ENCODE results near the gene ITK. TPM values are rescaled to one million over a fixed set of nuclear protein-coding genes. Genes with fewer than 3 reads are reported as not detected.

Gene ITK
- total RNA-seq, 1 experiment from 2014 or later: not detected

- DNase-seq (ENCODE audit: low read depth): no peak
These were observed 99.1 kb downstream of the ITK start for GRCh38 chr5:157279605-157280239.

GRCh38 chr5:157280927-157281326 lies 100.3 kb downstream of the ITK start:
- peak; percentile 36 for DNase-seq (ENCODE audit: low read depth)

- no peak for DNase-seq (ENCODE audit: low read depth)
These were observed 101.5 kb downstream of the ITK start for GRCh38 chr5:157282150-157282549.

- DNase-seq (ENCODE audit: low read depth): no peak
These were observed 102.8 kb downstream of the ITK start for GRCh38 chr5:157283434-157283833.

GRCh38 chr5:157284458-157285212 lies 104.0 kb downstream of the ITK start:
- no peak for DNase-seq (ENCODE audit: low read depth)

- no peak for DNase-seq (ENCODE audit: low read depth)
These were observed 104.8 kb downstream of the ITK start for GRCh38 chr5:157285310-157286035.

- no peak for DNase-seq (ENCODE audit: low read depth)
These were observed 106.1 kb downstream of the ITK start for GRCh38 chr5:157286761-157287211.

- DNase-seq (ENCODE audit: low read depth): no peak
These were observed 107.9 kb downstream of the ITK start for GRCh38 chr5:157288405-157289163.

GRCh38 chr5:157289164-157289819 lies 108.7 kb downstream of the ITK start:
- DNase-seq (ENCODE audit: low read depth): no peak

GRCh38 chr5:157290156-157290980 lies 109.7 kb downstream of the ITK start:
- peak; percentile 65 for DNase-seq (ENCODE audit: low read depth)

GRCh38 chr5:157290981-157291711 lies 110.5 kb downstream of the ITK start:
- DNase-seq (ENCODE audit: low read depth): no peak

- no peak for DNase-seq (ENCODE audit: low read depth)
These were observed 112.0 kb downstream of the ITK start for GRCh38 chr5:157292599-157292998.

- DNase-seq (ENCODE audit: low read depth): no peak
These were observed 113.9 kb downstream of the ITK start for GRCh38 chr5:157294407-157295091.

- no peak for DNase-seq (ENCODE audit: low read depth)
These were observed 114.6 kb downstream of the ITK start for GRCh38 chr5:157295247-157295646.

GRCh38 chr5:157300564-157300963 lies 119.9 kb downstream of the ITK start:
- no peak for DNase-seq (ENCODE audit: low read depth)

- no peak for DNase-seq (ENCODE audit: low read depth)
These were observed 120.4 kb downstream of the ITK start for GRCh38 chr5:157301066-157301465.

GRCh38 chr5:157303023-157303422 lies 122.4 kb downstream of the ITK start:
- DNase-seq (ENCODE audit: low read depth): no peak

GRCh38 chr5:157303667-157304327 lies 123.2 kb downstream of the ITK start:
- DNase-seq (ENCODE audit: low read depth): no peak

Measured in HT1080 (cell line).